ENCODE data around the gene IL27RA.

Gene IL27RA

DNA sequence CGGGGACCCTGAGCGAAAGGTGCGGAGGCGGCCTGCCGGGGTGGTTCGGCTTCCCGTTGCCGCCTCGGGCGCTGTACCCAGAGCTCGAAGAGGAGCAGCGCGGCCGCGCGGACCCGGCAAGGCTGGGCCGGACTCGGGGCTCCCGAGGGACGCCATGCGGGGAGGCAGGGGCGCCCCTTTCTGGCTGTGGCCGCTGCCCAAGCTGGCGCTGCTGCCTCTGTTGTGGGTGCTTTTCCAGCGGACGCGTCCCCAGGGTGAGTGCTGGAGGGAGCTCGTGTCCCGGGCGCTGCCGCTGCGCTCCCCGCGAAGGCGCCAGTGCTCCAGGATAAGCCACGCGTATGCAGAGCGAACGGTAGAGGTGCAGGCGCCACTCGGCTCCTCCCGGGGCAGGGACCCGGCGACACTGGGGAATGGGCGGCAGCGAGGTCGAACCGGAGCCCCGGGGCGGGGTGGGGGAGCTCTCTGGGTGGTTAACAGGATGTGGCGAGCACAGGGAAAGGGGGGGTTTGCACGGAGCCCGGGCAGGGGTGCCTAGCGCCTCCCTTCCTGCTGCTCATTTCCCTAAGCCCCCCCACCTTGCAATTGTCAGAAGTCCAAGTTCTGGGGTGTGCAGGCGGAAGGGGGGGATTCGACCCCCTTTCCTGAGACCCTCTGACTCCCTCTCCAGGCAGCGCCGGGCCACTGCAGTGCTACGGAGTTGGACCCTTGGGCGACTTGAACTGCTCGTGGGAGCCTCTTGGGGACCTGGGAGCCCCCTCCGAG lies at the start of gene IL27RA:
TSS of gene IL27RA (plus strand) at position 44 of the 762 bp plus-strand sequence. CDS start at position 155, 111 bp downstream.
- no peak for DNase-seq

GRCh38 chr19:13981988-13982501 lies 49.5 kb upstream of the IL27RA start:
- DNase-seq, result no peak

DNA sequence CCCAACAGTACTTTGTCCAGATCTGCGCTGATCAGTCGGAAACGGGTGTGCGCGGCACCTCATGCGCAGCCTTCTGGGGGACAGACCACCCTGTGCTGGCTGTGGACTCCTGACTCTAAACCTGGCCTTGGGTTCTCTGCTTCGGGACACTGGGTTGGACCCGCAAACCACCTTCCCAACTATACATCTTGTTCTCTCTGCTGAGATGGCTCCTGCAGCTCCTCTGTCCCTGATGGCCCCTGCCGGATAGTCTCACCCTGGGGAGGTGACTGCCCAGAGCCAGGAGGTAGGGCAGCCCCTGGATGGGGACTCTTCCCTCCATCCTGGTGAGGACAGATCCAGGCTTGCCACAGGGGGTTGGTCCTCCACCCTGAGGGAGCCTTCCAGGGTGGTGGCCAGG lies 48.8 kb upstream of the IL27RA start:
- no peak for DNase-seq

DNA sequence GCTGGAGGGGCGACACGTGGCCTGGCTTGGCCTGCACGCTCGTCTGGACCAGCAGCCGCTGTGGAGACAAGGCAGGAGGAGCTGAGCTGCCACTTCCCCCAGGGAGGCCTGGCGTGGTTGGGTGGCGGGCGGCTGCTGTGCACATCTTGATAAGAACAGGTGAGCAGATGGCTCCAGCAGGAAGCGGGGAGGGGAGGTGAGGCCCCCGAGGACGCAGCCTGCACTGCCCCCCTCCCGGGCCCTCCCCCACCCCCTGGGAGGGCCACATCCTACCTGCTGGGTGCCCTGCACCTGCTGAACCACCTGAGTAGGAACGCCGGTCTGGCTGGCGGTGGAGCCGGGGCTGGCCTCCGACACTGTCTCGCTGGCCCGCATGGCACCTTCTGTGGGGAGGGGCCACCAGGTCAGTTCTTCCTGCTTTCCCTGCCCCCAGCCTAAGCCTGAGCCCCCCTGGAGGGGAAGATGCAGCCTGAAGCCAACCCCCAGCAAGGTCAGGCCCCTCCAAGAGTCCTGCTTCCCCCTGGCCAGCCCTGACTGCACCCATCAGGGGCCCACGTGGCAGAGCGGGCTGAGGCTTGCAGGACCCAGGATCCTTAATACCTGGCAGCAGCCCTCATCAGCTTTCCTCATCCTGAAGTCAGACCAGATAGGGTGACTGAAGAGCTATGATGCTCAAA lies 48.2 kb upstream of the IL27RA start:
- DNase-seq, result no peak

DNA sequence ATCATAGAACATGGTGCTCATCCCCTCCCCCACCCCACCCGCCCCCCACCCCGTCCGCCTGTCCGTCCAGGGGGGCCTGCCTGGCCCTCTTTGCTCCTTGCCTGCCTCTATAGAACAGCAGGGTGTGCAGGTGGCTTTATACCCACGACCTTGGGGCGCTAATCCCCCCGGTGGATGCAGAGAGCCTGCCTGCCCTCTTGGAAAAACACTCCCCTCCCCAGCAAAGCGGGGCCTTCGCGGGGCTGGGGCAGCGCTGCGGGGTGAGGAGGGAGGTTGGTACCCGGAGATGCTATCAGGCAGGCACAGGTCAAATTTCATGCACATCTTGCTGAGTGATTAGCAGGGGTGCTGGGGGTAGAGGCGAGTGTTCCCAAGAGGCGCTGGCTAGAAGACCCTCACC lies 47.4 kb upstream of the IL27RA start:
- DNase-seq, result no peak

DNA sequence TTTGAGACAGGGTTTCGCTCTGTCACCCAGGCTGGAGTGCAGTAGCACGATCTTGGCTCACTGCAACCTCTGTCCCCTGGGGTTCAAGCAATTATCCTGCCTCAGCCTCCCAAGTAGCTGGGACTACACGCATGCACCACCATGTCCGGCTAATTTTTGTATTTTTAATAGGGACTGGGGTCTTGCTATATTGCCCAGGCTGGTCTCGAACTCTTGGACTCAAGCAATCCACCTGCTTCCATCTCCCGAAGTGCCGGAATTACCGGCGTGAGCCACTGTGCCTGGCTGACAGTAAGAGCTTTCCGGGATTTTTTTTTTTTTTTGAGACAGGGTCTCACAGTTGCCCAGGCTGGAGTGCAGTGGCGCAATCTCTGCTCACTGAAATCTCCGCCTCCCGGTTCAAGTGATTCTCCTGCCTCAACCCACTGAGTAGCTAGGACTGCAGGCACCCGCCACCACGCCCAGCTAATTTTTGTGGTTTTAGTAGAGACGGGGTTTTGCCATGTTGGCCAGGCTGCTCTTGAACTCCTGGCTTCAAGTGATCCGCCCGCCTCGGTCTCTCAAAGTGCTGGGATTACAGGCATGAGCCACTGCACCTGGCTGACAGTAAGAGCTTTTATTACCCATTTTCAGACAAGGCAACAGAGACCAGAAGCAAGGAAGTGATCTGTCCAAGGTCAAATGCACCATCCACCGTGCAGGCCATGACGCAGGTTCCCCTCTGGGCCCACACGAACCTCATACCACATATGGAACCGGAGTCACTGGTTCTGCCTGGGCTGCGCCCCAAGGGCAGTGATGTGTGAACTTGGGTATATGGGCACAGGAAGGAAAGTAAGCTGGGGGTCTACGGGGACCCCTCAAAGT lies 46.5 kb upstream of the IL27RA start:
- no peak for DNase-seq

GRCh38 chr19:13985771-13986347 lies 45.7 kb upstream of the IL27RA start:
- DNase-seq, result no peak

DNA sequence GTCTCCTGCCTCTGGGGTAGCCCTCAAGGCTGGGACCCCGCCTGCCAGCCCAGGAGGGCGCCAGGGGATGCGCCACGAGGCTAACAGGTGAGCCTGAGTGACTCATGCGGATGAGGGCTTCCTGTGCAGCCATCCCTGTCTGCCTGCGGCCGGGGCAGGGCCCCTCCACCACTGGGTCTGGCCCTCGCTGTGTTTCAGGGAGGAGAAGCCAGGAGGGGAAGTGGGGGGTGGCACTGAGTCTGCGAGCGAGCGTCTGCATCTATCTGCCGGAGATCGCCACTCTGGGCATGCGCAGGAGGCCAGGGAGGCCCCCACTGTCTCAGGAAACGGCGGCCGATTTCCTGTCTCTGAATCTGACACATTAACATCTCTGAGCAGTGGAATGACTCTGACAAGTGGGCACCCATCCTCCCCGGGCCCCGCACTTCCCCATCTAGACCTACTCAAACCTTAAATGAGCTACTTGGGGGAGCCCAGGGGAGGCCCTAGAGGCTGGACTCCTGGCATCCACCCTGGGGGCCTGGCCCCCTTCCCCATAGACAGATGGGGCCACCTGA lies 45.1 kb upstream of the IL27RA start:
- no peak for DNase-seq

DNA sequence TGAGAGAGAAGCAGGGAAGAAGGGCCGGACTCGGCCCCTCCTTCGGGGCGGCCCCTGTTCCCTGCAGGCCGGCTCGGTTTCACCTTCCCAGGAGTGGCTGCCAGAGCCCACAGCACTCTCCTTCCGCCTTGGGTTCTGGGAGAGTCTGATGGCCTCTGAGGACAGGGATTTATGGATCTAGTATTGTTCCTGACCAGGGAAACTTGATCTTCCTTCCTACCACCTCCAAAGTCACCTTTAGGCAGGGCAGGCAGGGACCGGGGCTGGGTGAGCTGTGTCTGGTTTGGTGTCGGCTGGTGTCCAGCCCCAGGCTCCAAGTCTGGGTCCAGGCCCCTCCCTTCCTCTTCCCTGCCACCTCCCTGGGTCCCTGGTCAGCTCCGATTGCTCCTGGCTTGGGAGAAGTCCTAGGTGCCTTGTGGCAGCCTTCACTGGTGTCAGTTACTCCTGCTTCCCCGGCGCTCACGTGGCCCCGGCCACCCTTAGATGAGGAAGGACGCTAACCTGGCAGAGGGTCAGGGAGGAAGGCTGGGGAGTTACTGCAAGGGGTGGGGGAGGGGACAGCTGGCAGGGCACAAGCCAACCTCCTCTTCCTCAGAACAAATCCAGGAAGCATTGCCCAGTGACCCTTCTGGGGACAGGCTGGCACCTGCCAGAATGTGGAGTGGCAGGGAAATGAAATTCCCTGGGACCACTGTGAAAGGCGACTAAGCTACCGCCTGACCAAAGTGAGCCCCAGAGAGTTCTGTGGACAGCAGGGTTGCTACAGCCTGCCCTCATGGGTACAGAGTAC lies 44.3 kb upstream of the IL27RA start:
- DNase-seq, result no peak

GRCh38 chr19:13989487-13989886 lies 42.1 kb upstream of the IL27RA start:
- DNase-seq, result no peak

DNA sequence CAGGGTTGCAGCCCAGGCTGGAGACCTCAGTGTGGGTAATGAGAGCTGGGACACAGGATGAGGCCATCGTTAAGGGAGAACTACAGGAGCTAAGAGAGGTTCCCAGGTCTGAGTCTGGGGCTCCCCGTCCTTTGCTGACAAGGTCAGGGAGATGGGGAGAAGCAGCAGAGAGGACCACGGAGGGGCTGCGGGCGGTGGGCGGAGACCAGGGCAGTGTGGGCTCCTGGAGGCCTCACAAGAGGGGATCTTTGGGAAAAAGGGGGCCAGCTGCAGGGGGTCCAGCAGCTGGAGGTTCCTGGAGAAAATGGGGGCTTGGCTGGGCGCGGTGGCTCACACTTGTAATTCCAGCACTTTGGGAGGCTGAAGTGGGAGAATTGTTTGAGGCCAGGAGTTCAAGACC lies 41.5 kb upstream of the IL27RA start:
- DNase-seq, result no peak

DNA sequence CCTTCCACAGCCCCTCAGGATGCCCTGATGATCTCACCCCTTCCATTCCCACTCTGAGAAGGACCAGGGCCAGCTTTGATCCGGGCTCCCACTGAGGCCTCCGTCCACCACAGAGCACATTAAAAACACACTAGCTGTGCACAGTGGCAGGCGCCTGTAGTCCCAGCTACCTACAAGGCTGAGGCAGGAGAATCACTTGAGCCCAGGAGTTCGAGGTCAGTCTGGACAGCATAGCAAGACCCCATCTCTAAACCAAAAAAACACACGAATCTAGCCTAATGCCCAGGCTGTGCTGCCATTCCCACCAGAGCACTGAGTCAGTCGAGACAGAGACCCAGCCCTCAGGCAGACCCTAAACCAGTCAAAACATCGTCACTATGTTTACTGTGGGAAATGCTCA lies 39.5 kb upstream of the IL27RA start:
- DNase-seq, result no peak

GRCh38 chr19:13993590-13994300 lies 37.8 kb upstream of the IL27RA start:
- DNase-seq, result no peak

GRCh38 chr19:13995017-13995728 lies 36.4 kb upstream of the IL27RA start:
- DNase-seq, result no peak

- no peak for DNase-seq
Measured at GRCh38 chr19:13995878-13996765, 35.4 kb upstream of the IL27RA start.

DNA sequence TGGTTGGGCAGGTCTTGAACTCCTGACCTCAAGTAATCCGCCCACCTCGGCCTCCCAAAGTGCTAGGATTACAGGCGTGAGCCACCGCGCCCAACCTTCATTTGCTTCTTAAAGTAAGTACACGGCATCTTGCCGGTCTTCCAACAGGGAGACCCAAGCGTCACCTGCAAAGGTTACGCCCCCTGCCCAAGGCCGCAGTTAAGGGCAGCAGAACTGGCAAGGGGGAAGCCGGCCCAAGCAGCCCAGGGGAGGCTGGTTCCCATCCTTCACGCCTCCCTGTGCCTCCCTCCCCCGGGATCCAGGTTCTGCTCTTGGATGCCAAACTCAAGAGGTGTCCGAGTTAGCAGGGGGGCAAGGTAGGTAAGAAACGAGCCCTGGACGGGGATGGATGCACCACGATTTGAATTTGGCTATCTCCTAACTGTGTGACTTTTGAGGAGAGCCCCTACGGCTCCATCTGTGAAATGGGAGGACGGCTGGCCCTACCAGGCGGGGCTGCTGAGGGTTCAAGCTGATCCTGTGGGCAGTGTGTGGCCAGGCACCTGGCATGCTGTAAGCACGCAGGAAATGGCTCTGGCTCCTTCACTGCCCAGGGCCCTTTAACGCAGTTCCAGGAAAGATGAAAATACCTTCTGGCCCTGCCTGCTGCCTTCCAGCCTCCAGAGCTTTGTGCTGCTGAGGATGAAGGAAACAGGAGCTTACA lies 34.5 kb upstream of the IL27RA start:
- DNase-seq, result no peak

DNA sequence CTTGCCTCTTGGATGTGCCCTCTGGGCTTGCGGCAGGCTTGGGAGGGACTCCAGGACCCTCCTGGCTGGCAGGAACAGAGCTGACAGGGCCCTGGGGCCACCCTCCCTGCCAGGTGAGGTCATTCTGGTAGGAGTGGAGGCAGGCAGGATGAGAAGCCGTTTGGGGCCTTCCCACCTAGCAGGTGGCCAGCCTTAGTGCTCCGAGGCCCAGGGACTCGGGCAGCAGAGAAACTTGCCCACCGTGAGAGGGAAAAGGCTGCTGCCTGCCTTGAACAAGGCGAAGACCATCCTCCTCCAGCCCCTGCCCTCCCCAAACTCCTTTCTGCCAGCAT lies 34.0 kb upstream of the IL27RA start:
- no peak for DNase-seq

DNA sequence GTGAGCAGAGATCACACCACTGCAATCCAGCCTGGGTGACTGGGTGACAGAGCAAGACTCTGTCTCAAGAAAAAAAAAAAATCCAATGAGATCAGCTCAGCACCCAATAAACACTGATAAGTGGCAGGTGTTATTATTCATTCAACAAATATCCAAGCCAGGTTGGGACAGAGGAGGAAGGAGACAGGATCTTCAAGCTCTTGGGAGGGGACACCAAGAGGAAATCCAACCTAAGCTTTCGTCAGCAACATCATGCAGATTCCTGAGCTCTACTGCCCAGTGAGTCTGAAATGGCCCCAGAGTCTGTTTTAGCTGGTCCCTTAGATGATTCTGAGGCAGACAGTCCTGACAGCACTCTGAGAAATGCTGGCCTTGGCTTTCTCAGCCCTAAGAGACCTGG lies 33.1 kb upstream of the IL27RA start:
- DNase-seq, result no peak

- DNase-seq, result no peak
Measured at GRCh38 chr19:13999085-13999484, 32.5 kb upstream of the IL27RA start.

Data from cortex of kidney (tissue), 1 donor.